Fibroblast of skin of scalp (primary cell): ENCODE results near the gene PLPPR3.
"Not testable (repeated sequence)": the region's sequence is repeated elsewhere in the genome, so short reads cannot be mapped to it uniquely, and the experiment has no call there.

Source experiments
- DNase-seq: peaks from one replicate; pipeline ENCODE4 v3.0.0-alpha.2; 2013

Gene PLPPR3

DNA sequence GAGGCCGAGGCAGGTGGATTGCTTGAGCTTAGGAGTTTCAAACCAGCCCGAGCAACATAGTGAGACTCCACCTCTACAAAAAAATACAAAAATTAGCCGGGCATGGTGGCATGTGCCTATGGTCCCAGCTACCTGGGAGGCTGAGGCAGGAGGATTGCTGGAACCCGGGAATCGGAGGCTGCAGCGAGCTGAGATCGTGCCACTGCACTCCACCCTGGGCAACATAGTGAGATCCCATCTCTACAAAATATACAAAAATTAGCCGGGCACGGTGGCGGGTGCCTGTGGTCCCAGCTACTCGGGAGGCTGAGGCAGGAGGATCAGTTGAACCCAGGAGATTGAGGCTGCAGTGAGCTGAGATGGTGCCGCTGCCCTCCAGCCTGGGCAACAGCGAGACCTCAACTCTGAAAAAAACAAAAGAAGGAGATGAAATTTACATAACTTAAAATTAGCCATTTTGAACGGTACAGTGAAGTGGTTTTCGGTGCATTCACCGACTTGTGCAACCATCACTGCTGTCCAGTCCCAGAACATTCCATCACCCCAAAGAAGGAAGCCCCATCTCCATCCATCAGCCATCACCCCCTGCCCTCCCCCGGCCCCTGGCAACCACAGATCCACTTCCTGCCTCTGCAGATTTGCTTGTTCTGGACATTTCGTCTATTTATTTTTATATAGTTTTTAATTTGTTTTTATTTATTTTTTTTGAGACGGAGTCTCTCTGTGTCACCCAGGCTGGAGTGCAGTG lies 4.3 kb upstream of the PLPPR3 start:
- no peak for DNase-seq

DNA sequence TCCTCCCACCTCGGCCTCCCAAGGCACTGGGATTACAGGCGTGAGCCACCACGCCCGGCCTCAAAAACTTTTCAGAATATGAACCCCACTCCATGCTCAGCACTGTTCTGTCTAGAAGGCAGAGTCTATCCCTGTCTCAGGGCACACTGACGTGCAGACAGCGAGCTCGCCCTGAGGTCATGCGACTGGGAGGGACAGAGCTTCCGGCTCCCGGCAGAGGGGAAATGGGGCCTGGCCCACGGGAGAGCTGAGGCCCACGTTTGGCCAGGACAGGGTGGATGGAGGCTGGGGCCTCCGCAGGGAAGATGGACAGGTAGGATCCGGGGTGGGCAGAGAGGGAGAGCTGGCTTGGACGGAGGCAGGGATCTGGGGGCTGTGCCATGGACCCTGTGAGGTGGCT lies 3.1 kb upstream of the PLPPR3 start:
- DNase-seq = no peak

DNA sequence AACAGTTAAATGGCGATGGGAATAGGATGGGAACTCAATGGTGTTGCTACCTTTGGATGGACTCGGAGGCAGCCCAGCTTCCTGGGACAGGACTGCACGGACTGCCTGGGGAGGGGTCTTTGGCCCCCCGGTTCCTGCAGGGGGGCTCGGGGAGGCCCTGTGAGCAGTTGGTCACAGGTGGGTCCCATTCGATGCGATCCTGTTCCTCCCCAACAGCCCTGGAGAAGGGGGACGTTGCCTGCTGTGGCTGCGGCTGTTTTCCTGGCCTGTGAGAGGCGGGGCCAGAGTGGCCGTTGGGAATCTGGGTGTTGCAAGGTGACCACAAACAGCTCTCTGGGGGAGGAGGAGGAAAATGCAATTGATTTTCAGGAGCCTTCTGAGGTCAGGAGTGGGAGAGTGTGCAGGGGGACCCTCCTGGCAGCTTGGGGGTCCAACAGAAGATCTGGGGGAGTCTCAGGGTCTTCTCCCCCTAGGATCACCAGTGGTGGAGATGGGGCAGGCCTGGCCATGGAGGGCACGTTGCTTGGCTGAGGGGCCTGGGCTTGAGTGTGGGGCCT lies 1.9 kb upstream of the PLPPR3 start:
- no peak for DNase-seq

DNA sequence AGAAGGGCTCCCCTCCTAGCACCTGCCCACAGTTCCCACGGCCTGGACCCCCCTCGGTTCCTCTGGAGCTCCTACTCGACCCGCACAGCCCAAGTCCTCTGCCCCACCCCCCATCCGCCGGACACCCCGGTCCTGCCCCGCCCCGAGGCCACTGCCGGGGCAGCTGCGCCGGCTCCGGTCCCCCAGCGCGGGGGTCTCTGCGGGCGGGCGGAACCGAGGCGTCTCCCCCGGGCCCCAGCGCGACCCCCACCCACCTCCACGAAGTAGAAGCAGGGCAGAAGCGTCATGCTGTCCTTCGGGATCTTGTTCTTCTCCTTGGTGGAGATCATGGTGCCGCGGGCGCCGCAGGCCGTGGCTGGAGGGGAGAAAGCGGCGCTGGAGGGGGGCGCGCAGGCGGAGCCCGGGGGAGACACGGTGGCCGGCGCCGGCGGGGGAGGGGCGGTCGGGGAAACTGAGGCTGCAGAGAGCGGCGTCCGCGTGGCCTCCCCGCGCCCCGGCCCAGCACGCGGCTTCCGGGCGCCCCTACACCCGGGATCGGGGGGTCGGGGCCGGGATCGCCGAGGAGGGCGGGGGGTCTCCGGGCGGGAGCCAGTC lies 427 bp downstream of the PLPPR3 start:
- no peak for DNase-seq

DNA sequence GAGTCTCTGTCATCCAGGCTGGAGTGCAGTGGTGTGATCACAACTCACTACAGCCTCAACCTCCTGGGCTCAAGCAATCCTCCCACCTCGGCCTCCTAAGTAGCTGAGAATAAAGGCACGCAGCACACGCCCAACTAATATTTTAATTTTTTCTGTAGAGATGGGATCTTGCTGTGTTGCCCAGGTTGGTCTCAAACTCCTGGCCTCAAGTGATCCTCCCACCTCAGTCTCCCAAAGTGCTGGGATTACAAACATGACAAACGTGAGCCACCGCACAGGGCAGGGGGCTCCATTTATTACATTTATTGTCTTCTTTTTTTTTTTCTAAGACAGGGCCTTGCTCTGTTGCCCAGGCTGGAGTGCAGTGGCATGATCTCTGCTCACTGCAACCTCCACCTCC lies 1.5 kb downstream of the PLPPR3 start:
- DNase-seq = not testable (repeated sequence)

DNA sequence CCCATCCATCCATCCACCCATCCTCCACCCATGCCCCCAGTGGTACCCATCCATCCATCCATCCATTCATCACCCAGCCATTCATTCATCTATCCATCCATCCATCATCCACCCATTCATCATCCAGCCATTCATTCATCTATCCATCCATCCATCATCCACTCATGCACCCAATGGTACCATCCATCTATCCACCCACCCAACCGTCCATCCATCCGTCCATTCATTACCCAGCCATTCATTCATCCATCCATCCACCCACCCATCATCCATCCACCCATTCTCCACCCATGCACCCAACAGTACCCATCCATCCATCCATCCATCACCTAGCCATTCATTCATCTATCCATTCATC lies 5.3 kb downstream of the PLPPR3 start:
- DNase-seq = no peak

DNA sequence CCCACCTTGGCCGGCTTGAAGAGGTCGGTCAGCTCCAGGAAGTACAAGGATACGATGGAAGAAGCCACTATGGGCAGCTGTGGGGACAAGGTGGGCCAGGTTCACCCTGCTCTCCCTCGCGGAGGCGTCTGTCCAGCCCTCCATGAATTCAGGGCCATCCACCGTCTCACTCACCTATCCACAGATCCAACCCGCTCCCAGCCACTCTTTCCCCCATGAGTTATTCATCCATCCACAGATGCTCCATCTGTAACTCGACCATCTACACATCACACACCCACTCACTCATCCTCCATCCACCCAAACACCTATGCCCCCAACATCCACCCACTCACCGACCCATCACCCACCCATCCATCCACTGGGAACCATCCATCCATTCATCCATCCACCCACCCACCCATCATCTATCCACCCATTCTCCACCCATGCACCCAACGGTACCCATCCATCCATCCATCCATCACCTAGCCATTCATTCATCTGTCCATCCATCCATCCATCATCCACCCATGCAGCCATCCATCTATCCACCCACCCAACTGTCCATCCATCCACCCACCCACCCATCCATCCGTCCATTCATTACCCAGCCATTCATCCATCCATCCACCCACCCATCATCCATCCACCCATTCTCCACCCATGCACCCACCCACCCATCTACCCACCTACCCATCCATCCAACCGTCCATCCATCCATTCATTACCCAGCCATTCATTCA lies 5.8 kb downstream of the PLPPR3 start:
- DNase-seq = no peak

DNA sequence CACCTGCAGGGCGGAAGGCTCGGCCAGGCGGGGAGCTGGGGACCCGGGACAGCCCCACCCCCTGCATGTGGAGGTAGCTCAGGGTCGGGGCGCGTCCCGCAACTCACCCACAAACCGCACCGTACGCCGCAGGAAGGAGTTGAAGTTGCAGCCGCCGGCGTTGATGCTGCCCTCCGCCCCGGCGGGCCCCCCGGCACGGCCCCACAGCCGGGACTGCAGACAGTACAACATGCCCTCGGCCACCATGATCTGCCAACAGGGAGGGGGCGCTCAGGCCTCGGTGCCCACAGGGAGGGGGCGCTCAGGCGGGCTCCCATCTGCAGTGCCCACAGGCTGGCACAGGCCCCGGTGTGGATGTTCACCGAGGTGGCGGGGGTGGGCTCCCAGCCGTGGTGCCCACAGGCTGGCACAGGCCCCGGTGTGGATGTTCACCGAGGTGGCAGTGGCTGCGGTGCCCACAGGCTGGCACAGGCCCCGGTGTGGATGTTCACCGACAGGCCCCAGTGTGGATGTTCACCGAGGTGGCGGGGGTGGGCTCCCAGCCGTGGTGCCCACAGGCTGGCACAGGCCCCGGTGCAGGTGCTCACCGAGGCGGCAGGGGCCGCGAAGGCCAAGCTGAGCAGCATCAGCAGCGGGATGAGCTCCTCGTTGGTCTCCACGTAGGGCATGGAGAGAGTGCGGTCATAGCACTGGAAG lies 6.5 kb downstream of the PLPPR3 start:
- no peak for DNase-seq

DNA sequence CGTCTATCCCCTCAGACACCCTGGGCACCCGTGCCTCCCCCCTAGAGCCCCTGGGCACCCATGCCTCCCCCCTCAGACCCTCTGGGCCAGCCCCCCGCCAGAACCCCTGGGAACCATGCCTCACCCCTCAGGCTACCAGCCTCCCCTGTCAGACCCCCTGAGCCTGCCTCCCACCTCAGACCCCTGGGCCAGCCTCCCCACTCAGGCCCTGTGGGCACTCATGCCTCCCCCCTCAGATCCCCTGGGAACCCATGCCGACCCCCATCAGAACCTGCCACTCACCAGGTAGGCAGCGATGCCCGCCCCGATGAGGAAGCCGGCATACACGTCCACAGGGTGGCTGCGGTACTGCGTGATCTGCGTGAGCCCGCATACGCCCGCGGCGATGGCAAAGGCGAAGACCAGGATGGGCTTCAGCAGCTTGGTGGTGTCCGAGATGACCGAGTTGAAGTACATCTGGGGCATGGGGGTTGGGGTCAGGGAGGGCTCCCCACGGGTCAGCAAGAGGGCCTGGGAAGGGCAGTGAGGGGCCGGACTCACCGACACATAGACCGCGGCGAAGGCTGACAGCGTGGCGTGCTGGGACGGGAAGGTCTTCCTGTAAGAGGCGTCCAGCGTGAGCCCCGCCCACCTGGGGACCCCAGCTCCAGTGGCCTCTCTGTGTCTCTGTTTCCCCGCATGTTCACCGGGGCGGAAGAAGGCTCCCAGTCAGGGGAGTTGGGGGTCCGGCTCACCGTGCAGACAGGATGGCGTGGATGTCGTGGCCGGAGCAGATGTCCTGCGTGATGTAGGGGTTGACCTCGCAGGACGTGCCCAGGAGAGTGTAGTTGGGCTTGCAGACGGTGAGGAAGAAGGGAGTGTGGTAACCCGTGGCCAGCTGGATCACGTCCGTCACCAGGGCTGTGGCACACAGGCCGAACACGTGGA lies 7.3 kb downstream of the PLPPR3 start:
- no peak for DNase-seq

DNA sequence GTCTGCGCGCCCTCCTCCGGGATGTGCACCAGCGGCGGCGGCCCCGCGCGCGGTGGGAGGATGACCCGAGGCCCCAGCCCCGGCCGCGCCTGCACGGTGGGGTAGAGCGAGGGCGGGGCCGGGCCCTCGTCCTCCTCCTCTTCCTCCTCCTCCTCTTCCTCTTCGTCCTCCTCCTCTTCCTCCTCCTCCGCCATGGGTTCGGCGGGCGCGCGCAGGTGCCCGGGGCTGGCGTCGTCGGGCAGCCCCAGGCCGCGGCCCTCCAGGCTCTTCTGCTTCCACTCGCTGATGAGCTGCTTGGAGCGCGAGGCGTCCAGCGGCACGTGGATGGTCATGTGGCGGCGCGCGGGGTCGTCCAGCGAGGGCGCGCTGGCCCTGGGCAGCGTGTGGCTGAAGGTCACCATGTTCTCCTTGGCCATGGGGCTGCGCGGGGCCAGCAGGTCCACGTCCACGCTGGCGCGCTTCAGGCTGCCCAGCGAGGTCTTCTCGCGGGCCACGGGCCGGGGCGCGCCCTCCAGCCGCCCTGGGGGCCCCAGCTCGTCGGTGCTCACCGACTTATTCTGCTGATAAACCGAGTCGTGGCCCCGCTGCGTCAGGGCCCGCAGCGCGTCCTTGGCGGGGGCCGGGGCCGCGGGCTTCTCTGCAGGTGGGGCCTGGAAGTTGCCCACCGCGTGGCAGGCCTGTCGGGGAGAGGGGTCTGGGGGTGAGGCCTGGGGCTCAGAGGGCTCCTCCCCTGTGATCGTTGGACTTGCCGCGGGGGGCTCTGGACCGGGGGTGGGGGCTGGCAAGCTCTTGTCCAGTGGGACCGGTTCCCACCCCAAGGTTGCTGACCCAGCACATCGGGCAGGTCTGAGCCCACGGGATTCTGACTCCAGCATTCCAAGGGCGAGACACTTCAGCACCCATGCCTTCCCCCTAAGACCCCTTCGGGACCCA lies 8.3 kb downstream of the PLPPR3 start:
- no peak for DNase-seq

DNA sequence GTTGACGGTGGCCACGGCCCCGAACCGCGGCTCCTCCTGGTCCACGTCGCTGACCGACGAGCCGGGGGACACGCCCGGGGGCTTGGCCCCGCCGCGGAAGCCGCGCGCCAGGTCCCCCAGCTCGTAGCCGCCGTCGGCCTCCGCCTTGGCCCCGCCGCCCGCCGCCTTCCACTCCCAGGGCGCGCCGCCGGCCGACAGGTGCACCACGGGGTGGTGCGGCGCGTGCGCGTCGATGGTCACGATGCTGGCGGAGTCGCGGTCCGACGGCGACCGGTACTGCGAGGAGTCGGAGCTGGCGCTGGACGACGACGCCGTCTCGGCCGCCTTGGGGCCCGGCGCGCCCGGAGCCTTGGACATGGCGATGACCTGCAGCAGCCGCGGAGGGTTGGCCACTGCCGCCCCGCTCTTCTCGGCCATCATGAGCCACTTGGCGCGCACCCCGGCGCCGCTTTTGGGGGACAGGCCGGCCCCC lies 9.0 kb downstream of the PLPPR3 start:
- no peak for DNase-seq

DNA sequence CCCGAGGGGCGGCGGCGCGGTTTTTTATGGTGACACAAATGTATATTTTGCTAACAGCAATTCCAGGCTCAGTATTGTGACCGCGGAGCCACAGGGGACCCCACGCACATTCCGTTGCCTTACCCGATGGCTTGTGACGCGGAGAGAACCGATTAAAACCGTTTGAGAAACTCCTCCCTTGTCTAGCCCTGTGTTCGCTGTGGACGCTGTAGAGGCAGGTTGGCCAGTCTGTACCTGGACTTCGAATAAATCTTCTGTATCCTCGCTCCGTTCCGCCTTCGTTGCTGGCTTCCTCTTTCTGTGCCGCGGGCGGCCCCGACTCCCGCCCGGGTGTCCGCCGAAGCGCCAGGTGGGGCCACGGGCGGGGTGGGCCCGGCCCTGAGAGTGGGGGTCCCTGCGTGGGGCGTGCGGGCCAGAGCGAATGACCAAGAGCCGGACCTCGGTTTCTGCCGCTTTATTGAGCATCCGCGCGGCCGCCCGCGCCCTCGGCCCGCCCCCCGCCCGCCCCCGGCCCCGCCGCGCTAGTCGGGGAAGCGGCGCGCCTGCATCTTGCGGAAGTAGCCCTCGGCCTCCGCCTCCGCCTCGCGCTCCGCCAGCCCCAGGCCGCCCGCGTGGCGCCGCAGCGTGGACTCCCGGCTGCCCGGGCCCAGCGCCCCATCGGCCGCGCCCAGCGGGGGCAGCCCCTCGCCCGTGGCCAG lies 9.6 kb downstream of the PLPPR3 start:
- DNase-seq = no peak

DNA sequence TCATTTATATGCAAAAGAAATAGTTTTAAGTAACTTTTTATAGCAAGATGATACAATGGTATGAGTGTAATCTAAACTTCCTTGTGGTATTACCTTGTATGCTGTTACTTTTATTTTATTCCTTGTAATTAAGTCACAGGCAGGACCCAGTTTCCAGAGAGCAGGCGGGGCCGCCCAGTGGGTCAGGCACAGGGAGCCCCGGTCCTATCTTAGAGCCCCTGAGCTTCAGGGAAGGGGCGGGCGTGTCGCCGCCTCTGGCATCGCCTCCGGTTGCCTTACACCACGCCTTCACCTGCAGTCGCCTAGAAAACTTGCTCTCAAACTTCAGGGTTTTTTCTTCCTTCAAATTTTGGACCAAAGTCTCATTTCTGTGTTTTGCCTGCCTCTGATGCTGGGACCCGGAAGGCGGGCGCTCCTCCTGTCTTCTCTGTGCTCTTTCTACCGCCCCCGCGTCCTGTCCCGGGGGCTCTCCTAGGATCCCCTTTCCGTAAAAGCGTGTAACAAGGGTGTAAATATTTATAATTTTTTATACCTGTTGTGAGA lies 10.2 kb downstream of the PLPPR3 start:
- DNase-seq = no peak

DNA sequence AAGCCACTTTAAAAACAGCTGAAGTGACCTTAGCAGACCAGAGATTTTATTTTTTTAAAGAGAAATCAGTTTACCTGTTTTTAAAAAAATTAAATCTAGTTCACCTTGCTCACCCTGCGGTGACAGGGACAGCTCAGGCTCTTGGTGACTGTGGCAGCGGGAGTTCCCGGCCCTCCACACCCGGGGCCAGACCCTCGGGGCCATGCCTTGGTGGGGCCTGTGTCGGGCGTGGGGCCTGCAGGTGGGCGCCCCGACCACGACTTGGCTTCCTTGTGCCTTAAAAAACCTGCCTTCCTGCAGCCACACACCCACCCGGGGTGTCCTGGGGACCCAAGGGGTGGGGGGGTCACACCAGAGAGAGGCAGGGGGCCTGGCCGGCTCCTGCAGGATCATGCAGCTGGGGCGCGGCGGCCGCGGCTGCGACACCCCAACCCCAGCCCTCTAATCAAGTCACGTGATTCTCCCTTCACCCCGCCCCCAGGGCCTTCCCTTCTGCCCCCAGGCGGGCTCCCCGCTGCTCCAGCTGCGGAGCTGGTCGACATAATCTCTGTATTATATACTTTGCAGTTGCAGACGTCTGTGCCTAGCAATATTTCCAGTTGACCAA lies 10.8 kb downstream of the PLPPR3 start:
- DNase-seq = no peak

DNA sequence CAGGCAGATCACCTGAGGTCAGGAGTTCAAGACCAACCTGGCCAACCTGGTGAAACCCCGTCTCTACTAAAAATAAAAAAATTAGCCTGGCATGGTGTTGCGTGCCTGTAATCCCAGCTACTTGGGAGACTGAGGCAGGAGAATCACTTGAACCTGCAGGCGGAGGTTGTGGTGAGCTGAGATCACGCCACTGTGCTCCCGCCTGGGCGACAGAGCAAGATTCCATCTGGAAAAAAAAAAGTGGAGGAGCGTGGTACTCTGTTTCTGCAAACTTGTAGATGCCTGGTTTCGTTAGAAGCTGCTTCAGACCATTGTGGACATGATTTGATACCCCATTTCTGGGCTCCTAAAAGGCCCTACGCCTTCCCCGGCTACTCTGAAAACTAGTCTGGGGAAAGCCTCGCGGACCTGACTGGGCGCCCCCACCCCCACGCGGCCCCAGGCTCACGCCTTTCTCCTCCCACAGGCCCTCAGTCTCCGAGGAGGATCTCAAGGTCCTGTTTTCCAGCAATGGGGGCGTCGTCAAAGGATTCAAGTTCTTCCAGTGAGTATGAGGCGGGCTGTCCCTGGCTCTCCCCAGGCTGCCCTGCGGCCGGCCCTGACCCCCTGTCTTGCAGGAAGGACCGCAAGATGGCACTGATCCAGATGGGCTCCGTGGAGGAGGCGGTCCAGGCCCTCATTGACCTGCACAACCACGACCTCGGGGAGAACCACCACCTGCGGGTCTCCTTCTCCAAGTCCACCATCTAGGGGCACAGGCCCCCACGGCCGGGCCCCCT lies 11.5 kb downstream of the PLPPR3 start:
- DNase-seq = no peak

DNA sequence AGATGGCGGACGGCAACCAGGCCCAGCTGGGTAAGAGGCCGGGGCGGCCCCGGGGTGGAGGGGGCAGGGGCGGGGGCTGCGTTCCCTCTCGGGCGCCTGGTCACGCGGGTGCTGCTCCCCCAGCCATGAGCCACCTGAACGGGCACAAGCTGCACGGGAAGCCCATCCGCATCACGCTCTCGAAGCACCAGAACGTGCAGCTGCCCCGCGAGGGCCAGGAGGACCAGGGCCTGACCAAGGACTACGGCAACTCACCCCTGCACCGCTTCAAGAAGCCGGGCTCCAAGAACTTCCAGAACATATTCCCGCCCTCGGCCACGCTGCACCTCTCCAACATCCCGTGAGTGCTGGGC lies 13.4 kb downstream of the PLPPR3 start:
- no peak for DNase-seq

DNA sequence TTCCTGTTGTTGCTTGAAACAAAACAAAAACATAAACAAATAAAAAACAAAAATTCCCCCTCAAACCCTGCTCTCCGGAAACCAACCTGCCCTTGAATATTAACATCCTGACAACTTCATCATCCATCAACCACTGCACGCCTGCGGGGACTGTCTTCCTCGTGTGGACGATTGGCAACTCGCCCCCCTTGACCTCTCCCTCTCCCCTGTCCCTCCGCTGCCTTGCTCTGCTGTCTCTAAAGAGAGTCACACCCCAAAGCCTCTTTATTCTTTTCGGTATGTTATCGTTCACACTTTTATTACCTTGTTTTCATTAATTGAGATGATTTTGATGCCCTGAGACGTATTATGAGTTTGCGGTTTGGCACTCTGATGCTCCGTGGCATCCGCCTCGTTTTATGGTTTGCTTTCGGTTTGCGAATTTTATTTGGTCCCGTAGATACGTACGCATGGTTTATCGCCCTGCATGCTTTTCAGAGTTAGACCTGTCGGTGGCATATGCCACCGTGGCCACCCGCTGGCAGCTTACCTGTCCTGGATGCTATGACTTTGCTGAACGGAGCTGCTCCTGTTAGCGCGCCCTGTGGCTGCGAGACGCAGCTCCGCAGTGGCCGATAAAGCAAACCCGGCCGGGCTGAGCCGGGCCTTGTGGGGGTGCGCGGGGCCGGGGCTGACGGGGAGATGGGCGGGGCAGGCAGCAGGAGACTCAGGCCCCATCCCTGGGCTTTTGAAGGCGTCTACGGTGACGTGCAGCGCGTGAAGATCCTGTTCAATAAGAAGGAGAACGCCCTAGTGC lies 13.9 kb downstream of the PLPPR3 start:
- no peak for DNase-seq
